GM03348 (cell line): ENCODE measurements around the gene NFIL3.
A peak's percentile ranks its signal among the peaks of the same experiment; 100 is the strongest.
"Not testable (repeated sequence)": the region's sequence is repeated elsewhere in the genome, so short reads cannot be mapped to it uniquely, and the experiment has no call there.

Experiments
- DNase-seq: peaks from one replicate; pipeline ENCODE4 v3.0.0; 2012; ENCODE audit warnings: low spot score

The NFIL3 gene

DNA sequence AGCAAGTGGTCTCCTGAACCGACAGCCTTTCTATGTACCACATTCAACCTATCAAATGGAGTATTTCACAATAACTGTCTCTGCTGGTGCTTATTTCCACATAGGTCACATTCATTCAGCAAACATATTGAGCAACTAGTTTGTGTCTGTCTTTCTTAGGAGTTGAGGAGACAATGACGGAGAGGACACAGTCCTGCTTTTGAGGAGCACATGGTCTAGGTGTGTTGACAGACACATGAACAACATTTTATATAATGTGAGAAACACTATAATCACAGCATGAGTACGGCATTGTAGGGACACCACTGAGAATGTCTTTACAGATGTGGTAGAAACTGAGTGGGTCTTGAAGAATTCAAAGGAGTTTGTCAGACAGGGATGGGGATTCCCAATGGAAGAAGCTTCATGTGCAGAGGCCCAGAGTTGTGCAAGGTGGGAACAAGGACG, 28.5 kb downstream of the NFIL3 start:
- DNase-seq, result peak; percentile 36

DNA sequence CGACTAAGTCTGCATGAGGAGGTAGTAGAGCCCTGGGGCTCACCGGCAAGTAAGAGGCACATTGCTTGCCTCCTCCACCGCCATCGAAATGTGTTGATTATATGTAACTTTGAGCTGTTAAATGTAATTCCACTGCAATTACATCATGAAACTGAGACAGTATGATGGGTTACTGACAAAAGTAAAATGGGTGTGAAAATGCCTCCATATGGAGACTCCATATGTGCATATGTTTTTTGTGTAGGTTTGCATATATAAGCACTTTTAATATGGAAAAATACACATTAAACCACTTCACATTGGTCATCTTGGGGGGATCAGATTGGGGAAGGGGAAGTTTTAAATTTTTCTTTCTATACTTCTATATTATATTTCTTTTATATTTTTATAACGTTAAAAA, 29.8 kb downstream of the NFIL3 start:
- DNase-seq, result no peak

DNA sequence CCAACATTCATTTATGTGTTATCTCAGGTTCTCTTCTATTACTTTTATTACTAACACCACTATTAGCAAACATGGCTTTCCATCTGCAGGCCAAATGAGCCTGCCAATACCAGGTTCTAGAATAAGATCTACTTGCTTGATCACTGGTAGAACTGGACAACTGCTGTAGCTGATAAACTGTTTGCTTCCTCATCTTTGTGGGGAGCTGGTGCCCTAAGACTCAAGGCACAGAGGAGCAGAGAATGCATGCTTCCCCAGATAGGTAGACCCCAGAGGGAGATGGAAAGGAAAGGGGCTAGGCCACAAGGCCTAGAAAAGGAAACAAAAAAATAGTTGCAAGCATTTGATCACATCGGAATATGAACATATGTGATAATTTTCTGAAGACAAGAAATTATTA, 31.2 kb downstream of the NFIL3 start:
- no peak for DNase-seq

DNA sequence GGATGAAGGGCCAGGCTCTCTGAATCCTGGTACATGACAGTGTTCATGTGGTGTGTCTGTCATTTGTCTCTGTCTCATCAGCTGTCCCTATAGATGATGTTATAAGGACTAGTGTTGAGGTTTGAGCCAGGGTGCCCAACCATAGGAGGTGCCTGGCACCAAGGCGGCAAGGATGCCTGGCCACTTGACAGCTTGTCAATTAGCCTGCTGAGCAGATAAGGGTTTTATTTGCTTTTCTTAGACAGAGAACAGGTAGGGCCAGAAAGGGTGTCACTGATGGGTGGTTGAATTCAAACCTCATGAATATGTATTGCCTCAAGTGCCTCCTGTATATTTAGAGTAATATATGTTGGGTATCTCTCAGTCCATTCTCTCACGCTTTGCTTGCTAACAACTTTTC, 31.8 kb downstream of the NFIL3 start:
- no peak for DNase-seq

DNA sequence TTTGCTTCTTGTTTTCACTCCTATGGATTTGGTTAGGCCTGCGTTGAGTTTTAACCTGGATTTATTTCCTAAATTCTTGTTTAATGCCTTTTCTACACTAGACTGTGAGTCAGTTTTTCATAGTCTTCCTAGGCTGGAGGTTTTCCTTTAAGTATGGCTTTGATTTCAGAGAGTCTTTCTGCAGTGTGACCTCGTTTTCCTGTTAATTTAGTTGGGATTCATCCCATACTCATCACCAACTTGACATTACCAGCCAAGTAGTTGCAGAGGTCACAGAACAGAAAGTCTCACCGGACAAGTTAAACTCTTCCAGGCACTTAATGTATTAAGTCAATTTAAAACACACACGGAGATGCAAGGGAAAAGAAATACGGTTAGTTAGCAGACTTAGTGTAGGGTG, 32.2 kb downstream of the NFIL3 start:
- peak; percentile 12 for DNase-seq

DNA sequence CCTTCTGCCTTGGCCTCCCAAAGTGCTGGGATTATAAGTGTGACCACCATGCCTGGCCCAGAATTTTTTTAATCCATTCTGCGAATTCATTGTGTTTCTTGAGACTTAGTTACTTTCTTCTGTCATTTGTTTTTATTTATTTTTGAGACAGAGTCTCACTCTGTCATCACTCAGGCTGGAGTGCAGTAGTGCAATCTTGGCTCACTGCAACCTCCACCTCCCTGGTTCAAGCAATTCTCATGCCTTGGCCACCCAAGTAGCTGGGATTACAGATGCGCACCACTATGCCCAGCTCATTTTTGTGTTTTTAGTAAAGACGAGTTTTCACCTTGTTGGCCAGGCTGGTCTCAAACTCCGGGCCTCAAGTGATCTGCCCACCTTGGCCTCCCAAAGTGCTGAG, 33.9 kb downstream of the NFIL3 start:
- DNase-seq, result not testable (repeated sequence)

DNA sequence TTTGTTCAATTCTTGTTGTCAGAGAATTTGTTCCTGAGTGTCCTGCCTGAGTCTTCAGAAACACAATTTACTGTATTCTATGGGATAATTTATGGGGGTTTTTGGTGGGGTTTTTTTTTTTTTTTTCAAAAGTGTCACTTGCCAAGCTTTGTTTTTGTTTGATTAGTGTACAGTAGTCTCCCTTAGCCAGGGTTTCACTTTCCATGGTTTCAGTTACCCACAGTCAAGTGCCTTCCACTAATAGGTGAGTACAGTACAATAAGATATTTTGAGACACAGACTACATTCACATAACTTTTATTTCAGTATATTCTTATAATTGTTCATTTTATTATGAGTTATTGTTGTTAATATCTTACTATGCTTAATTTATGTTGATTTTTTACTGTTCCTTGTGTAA, 36.9 kb downstream of the NFIL3 start:
- no peak for DNase-seq

DNA sequence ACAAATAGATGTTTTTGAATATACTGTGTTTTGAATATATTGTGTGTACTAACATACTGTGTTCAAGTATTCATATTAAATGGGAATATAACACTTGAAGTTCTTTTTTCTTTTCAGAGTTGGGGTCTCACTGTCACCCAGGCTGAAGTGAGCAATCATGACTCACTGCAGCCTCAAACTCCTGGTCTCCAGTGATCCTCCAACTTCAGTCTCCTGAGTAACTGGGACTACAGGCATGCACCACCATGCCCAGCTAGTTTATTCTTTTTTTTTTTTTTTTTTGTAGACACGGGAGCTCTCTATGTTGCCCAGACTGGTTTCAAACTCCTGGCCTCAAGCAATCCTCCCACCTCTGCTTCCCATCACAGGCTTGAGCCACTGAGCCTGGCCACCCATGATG, 38.7 kb downstream of the NFIL3 start:
- no peak for DNase-seq

DNA sequence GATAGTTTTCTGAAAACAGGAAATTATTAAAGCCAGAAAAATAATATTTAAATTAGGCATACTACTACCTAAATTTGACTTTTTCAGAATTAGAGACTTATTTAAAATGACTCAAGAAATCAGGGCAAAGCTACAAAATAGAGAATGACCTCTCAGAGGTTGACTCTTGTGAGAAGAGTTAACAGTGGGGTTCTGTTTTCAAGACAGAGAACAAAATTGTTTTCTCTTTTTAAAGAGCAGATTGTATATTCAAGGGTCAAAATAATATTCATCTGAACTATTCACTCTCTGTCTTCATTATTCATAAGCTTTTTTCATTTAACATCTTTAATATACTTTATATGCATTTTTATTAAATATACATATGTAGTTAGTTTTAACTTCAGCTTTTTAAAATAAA, 40.1 kb downstream of the NFIL3 start:
- no peak for DNase-seq

DNA sequence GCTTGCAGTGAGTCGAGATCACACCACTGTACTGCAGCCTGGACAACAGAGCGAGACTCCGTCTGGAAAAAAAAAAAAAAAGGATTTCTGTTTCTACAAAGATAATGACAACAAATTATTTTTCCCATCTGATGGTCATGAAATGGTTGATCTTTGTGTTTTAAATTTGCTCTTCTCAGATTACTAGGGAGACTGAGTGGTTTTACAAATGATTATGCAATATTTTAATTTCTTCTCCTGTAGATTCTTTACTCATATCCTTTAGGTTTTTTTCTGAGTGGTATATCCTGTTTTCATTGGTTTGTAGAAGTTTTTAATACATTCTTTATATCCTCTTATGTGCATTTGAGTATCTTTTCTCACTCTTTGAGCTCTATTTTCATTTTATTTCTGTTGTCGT, 41.3 kb downstream of the NFIL3 start:
- DNase-seq, result no peak

DNA sequence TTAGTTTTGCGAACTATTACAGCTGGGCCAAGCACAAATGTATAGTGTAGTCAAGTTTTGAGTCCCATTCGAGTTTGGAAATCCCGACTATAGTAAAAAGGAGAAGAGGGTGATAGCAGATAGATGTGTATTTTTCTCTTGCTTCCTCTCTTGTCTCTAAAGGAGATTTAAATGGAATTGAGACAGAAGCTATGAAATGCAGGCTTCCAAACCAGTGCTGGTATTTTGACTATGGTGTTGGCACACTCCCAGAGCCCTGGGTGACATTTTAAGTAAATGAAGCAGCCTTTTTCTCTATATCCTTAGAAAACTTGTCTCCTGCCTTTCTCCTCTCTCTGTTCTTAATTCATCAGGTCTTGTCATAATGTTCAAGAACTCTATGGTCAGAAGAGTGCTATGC, 44.2 kb downstream of the NFIL3 start:
- no peak for DNase-seq

DNA sequence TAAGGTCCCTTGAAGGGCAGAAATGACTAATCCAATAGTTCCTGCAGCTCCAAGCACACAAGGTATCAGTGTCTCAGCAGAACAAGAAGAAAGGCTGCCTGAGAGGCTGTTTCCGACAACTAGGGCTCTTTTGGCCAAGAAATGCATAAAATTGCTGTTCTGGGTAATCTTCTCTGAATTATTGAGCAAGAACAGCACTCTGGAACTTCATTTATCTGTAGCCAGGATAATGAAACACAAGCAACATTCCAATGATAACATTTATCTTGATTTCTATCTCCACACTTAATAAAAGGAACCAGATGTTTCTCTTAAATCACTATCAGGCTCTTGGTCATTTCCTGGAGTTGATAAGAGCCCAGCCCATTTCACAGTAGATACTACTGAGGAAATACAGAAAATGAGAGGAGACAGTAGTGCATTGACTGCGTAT, 44.9 kb downstream of the NFIL3 start:
- DNase-seq, result peak; percentile 25

DNA sequence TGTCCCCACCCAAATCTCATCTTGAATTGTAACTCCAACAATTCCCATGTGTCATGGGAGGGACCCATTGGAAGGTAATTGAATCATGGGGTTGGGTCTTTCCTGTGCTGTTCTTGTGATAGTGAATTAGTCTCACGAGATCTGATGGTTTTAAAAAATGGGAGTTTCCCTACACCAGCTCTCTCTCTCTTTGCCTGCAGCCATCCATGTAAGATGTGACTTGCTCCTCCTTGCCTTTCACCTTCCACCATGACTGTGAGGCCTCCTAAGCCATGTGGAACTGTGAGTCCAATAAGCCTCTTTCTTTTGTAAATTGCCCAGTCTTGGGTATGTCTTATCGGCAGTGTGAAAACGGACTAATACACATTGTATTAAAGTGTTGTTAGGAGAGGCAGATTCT, 45.6 kb downstream of the NFIL3 start:
- not testable (repeated sequence) for DNase-seq

DNA sequence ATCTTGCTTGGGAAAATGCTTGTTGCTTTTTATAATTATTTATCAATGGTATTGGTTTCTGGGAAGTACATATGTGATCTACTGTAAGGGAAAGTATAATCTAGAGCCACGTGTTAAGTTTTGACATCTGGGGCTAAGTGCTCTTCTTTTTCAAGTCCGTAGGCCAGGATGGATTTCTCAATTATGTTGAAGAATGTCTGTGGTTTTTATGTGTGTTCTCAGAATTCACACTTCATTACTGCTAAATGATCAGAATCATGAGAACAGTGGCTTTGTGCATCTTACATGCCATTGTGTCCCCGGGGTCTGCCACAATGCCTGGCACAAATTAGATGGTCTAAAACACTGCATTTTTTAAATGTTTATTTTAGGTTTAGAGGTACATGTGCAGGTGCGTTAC, 47.4 kb downstream of the NFIL3 start:
- peak; percentile 27 for DNase-seq

DNA sequence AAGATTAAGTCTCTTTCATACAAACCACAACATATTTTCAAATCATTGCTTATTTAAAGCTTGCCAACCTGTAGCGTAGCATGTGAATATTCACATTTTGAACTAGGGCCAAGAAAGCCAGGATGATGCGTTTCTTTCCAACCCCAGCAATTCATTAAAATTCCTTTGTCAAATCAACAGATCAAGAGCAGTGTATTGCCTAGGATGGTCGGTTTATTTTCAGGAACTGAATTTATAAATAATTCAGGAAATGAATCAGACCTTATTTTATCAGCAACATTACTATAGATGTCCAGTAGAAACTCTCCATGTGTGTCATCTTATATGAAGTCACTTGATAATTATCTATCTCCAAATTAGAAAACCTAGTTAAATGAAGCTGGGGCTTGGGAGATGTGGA, 48.7 kb downstream of the NFIL3 start:
- DNase-seq, result peak; percentile 31

DNA sequence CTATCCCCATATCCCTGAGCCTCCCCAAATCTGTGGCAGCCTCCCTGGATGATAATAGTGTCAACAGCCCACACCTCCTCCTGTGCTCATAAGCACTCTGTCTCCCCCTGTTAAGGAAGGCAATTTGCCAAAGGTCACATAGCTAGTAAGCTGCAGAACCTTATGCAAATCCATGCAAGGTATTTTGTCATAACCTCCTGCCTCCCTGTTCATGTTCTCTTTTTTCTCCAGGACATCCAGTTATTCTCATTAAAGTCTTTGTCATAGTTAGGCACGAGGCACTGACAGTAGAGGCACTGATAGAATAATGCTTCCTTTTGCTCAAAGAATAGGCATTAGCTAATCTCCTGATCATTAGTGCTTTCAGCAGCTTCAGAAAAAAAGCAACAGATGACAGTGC, 51.7 kb downstream of the NFIL3 start:
- no peak for DNase-seq

DNA sequence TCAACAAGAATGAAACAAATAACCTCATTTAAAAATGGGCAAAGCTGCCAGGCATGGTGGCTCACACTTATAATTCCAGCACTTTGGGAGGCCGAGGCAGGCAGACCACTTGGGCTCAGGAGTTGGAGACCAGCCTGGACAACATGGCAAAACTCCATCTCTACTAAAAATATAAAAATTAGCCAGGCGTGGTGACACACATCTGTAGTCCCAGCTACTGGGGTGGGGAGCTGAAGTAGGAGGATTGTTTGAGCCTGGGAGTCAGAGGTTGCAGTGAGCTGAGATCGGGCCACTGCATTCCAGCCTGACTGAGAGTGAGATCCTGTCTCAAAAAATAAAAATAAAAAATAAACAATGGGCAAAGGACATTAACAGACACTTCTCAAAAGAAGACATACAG, 53.6 kb downstream of the NFIL3 start:
- not testable (repeated sequence) for DNase-seq

DNA sequence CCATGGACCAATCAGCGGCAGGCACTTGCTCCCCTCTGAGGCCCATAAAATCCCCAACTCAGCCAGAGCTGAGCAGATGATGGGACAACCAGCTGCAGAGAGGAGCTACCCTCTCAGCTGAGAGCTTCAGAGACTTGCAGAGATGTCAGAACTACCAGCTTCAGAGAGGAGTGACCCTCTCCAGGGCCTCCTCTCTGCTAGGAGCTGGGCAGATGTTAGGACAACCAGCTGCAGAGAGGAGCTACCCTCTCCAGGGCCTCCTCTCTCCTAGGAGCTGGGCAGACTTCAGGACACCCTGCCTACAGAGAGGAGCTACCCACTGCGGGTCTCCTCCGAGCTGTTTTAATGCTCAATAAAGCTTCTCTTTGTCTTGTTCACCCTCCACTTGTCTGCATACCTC, 58.9 kb downstream of the NFIL3 start:
- no peak for DNase-seq

DNA sequence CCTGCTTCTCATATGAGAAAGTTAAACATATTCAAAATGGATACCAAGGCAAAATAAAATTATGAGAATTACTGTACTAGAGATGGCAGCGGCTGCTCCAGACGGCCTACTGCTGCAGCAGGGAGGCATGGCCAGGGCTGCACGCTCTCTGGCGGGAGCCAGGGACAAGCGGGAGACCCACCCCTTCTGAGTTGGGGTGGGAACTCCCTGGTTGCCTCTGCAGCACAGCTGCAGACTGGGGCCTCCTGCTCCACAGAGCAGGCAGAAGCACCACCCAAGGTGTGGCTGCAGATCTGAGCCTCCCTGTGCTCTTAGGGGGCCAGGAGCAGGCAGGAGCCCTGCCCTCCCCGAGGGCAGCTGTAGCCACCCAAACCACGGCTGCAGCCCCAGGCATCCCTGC, 59.6 kb downstream of the NFIL3 start:
- DNase-seq, result no peak

DNA sequence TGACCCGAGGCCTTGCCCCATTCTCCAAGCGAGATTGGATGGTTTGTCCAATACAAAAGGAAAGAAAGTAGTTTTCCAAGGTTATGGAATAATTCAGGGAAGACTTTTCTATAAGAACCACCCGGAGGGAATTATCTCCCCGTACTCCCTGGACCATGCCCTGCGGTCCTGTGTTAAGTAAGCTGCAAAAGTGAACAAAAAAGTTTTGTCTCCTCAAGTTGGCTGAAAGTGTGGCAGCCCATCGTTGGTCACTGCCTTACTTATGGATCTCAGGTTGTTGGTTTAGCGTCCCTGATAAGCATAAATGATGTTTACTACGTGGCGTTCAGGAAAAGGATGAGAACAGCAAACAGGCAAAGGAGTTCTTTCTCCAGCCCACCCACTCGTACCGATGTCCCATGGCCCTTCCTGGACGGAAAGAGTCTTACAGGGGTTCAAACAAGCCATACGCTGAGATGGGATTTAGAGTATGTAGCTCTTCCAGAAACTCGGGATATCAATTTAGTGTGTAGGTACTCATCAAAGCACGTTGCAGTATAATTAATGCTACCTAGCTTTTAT, 61.5 kb downstream of the NFIL3 start:
- DNase-seq, result peak; percentile 8

DNA sequence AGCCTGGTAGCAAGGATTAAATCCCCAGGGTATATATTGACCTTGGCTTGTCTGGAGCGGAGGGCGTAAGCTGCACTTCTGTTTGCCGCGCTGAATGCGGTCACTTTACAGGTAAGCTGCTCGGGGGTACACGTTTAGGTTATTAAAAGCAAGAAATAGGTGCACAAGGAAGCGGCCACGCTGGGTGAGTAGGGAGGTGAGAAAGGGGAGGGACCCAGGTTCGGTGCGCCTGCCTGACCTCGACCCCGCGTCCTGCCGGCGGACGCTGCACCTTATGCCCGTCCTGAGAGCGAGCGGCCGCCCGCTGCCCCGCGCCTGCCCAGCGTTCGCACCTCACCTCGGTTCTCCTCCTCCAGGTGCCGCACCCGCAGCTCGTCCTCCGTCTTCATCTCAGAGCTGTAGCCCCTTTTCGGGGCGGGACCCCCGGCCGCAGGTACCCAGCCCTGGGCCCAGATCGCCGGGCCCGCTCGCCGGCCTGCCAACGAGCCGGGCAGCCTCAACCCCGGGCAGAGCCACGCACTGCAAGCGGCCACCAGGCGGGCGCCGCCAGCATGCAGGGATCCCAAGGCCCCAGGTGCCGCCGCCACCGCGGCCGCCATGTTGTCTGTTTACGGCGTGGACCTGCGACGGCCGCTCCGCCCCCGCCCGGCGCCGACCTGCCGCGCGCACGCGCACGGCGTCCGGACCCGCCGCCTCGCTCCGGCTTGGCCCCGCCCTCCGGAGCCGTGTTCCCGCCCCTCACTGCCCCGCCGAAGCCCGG, 62.2 kb downstream of the NFIL3 start, which contains the start of gene AUH:
TSS of gene AUH (minus strand) at position 628 of the 760 bp plus-strand sequence. CDS start at position 599, 29 bp downstream.
- peak; percentile 99 for DNase-seq

DNA sequence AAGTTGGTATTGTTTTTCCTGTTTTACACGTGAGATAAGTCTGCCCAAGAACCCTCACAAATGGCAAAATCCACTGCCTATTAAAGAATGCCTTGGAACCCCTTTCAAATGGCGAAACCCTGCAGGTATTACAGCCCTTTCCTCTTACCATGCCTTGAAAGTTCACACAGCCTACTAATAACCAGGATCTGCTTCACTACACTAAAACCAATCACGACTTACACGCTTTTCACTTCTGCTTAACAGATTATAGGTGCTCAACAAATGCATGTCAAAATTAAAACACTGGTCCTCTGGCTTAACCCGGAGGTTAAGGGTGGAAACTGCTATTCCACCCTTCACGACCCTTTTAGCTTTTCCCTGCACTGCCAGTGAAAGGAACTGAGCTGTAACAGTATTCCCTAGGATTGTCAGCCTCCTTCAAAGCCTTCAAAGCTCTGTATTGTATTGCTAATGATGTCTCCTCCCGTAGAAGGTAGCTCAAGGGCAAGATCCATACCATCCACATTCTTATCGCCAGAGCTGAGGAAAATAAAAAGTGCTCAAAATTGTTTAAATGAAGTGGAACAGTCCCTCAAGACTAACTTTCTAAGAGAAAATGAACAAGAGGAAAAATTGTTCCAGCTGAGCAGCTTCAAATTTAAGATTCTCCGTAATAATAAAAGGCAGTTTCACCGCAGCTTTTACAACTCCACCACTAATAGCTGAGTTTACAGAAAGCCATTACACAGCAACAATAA, 62.9 kb downstream of the NFIL3 start:
- DNase-seq, result no peak
